H9 (cell line): Measurements from ENCODE around the gene ASAP3. TPM values are rescaled to one million over a fixed set of nuclear protein-coding genes. Genes with fewer than 3 reads are reported as not detected.

Source experiments
- DNase-seq: peaks from one replicate; pipeline ENCODE4 v3.0.0-alpha.2; 2017
- H2AFZ ChIP-seq: one replicate; pipeline ENCODE4 v1.6.1; 2013; ENCODE audit warnings: mild to moderate bottlenecking, low read length, control low read depth, moderate library complexity
- H2AK5ac ChIP-seq: 2 replicates; pipeline ENCODE4 v1.6.1; 2013; ENCODE audit warnings: low read length, control low read depth, mixed read lengths; ENCODE audit not compliant: insufficient read length
- H2BK120ac ChIP-seq: one replicate; pipeline ENCODE4 v1.6.1; 2013; ENCODE audit warnings: low read depth, mild to moderate bottlenecking, low read length, control low read depth, inconsistent platforms; ENCODE audit not compliant: poor library complexity, severe bottlenecking
- H2BK12ac ChIP-seq: 2 replicates; pipeline ENCODE4 v1.6.1; 2013; ENCODE audit warnings: low read length, control low read depth, mixed read lengths, low read depth; ENCODE audit not compliant: insufficient read length
- H2BK15ac ChIP-seq: 2 replicates; pipeline ENCODE4 v1.6.1; 2013; ENCODE audit warnings: low read depth, low read length, control low read depth
- H2BK20ac ChIP-seq: one replicate; pipeline ENCODE4 v1.6.1; 2013; ENCODE audit warnings: low read depth, mild to moderate bottlenecking, low read length, control low read depth, inconsistent platforms; ENCODE audit not compliant: poor library complexity, severe bottlenecking
- H2BK5ac ChIP-seq: 2 replicates; pipeline ENCODE4 v1.6.1; 2013; ENCODE audit warnings: low read length, control low read depth, mixed read lengths; ENCODE audit not compliant: insufficient read length
- H3K14ac ChIP-seq: 2 replicates; pipeline ENCODE4 v1.6.1; 2013; ENCODE audit warnings: low read length, control low read depth; ENCODE audit not compliant: insufficient read depth
- H3K18ac ChIP-seq: 2 replicates; pipeline ENCODE4 v1.6.1; 2013; ENCODE audit warnings: low read depth, mild to moderate bottlenecking, mixed read lengths, low read length, control low read depth; ENCODE audit not compliant: insufficient read length
- H3K23ac ChIP-seq: 2 replicates; pipeline ENCODE4 v1.6.1; 2013; ENCODE audit warnings: low read length, control low read depth, mixed read lengths, low read depth; ENCODE audit not compliant: insufficient read length
- H3K23me2 ChIP-seq: 2 replicates; pipeline ENCODE4 v1.6.1; 2013; ENCODE audit warnings: low read depth, mild to moderate bottlenecking, mixed read lengths, low read length, control low read depth; ENCODE audit not compliant: insufficient read length, poor library complexity, severe bottlenecking
- H3K27ac ChIP-seq: 2 replicates; pipeline ENCODE4 v1.5.1; 2013; ENCODE audit warnings: low read length, control low read depth, mixed read lengths, low read depth; ENCODE audit not compliant: insufficient read length
- H3K27me3 ChIP-seq: 2 replicates; pipeline ENCODE4 v1.6.1; 2013; ENCODE audit warnings: low read length, control low read depth, inconsistent platforms; ENCODE audit not compliant: insufficient read depth
- H3K4ac ChIP-seq: 2 replicates; pipeline ENCODE4 v1.6.1; 2013; ENCODE audit warnings: low read depth, mild to moderate bottlenecking, control low read depth, inconsistent platforms, low read length, moderate library complexity
- H3K4me1 ChIP-seq: 2 replicates; pipeline ENCODE4 v1.6.1; 2013; ENCODE audit warnings: low read length, control low read depth, inconsistent platforms; ENCODE audit not compliant: insufficient read depth
- H3K4me2 ChIP-seq: 2 replicates; pipeline ENCODE4 v1.6.1; 2013; ENCODE audit warnings: low read length, control low read depth, mixed read lengths; ENCODE audit not compliant: insufficient read length, insufficient read depth
- H3K56ac ChIP-seq: 2 replicates; pipeline ENCODE4 v1.6.1; 2013; ENCODE audit warnings: low read depth, mild to moderate bottlenecking, mixed read lengths, low read length, control low read depth; ENCODE audit not compliant: insufficient read length
- H3K79me1 ChIP-seq: 2 replicates; pipeline ENCODE4 v1.6.1; 2013; ENCODE audit warnings: low read depth, mild to moderate bottlenecking, moderate library complexity, low read length, control low read depth, inconsistent platforms; ENCODE audit not compliant: insufficient read depth, poor library complexity, severe bottlenecking
- H3K79me2 ChIP-seq: 2 replicates; pipeline ENCODE4 v1.6.1; 2013; ENCODE audit warnings: low read length, control low read depth, inconsistent platforms; ENCODE audit not compliant: insufficient read depth
- H3K9ac ChIP-seq: 2 replicates; pipeline ENCODE4 v1.6.1; 2013; ENCODE audit warnings: low read length, control low read depth, mixed read lengths; ENCODE audit not compliant: insufficient read length; ENCODE audit errors: extremely low read depth
- H3K9me3 ChIP-seq: one replicate; pipeline ENCODE4 v1.6.1; 2013; ENCODE audit warnings: low read depth, low read length, inconsistent platforms; ENCODE audit not compliant: control insufficient read depth
- H3T11ph ChIP-seq: one replicate; pipeline ENCODE4 v1.6.1; 2013; ENCODE audit warnings: mild to moderate bottlenecking, low read length, control low read depth, inconsistent platforms
- H4K20me1 ChIP-seq: one replicate; pipeline ENCODE4 v1.6.1; 2013; ENCODE audit not compliant: control insufficient read depth, insufficient read length, insufficient read depth
- H4K5ac ChIP-seq: 2 replicates; pipeline ENCODE4 v1.6.1; 2013; ENCODE audit warnings: low read depth, mild to moderate bottlenecking, mixed read lengths, low read length, control low read depth; ENCODE audit not compliant: insufficient read length
- H4K8ac ChIP-seq: replicated peaks from 2 replicates; pipeline ENCODE4 v1.6.1; 2013; ENCODE audit warnings: low read length, control low read depth, mixed read lengths, low read depth; ENCODE audit not compliant: insufficient read length
- H4K91ac ChIP-seq: 2 replicates; pipeline ENCODE4 v1.6.1; 2013; ENCODE audit warnings: low read depth, mild to moderate bottlenecking, moderate library complexity, mixed read lengths, low read length, control low read depth; ENCODE audit not compliant: insufficient read length
- H3K27ac Mint-ChIP-seq, 3 experiments: 2 replicates in 2 of 3; 3 replicates in 1 of 3; pipeline ENCODE4 v1.8.0; 2020 to 2021; ENCODE audit warnings: mixed read lengths in 3 of 3, mild to moderate bottlenecking in 1 of 3, moderate library complexity in 1 of 3
- H3K27me3 Mint-ChIP-seq: 2 replicates; pipeline ENCODE4 v1.8.0; 2021; ENCODE audit warnings: low read depth, mild to moderate bottlenecking, moderate library complexity, mixed read lengths
- H3K36me3 Mint-ChIP-seq, 3 experiments: 2 replicates in 2 of 3; 3 replicates in 1 of 3; pipeline ENCODE4 v1.8.0; 2020 to 2021; ENCODE audit warnings: low read depth in 3 of 3, mixed read lengths in 3 of 3; ENCODE audit not compliant: insufficient read depth in 1 of 3
- H3K4me1 Mint-ChIP-seq, 2 experiments: 2 replicates each; pipeline ENCODE4 v1.8.0; 2020; ENCODE audit warnings: mixed read lengths in 2 of 2
- H3K4me3 Mint-ChIP-seq, 2 experiments: 2 replicates in 1 of 2; 3 replicates in 1 of 2; pipeline ENCODE4 v1.8.0; 2020 to 2021; ENCODE audit warnings: mild to moderate bottlenecking in 2 of 2, mixed read lengths in 2 of 2, moderate library complexity in 1 of 2
- H3K9me3 Mint-ChIP-seq, 2 experiments: 2 replicates in 1 of 2; 3 replicates in 1 of 2; pipeline ENCODE4 v1.8.0; 2020; ENCODE audit warnings: mild to moderate bottlenecking in 2 of 2, mixed read lengths in 2 of 2, moderate library complexity in 1 of 2
- WGBS: extraction: QIAGEN DNeasy Blood & Tissue Kit; methylation state at CpG from one replicate; pipeline ENCODE4 v1.1.7; 2013; ENCODE audit warnings: missing lambda C conversion rate, low lambda C conversion rate, mixed read lengths; ENCODE audit not compliant: insufficient read length; ENCODE audit errors: extremely low coverage; 5-methylcytosine and 5-hydroxymethylcytosine counted together
- total RNA-seq: library from RNA; stranded (reverse); gene quantifications from 2 replicates; pipeline ENCODE4 v1.2.1, GENCODE V29; 2021
- TF ChIP-seq, protein P1 (sequence below): fragments of 200-600 bp; sonication (generic); conservative IDR thresholded peaks from 3 replicates; pipeline ENCODE4 v1.8.0; 2021; ENCODE audit warnings: antibody characterized with exemption, mild to moderate bottlenecking

ASAP3 gene
- total RNA-seq, 1 experiment from 2014 or later = 26.7 TPM

DNA sequence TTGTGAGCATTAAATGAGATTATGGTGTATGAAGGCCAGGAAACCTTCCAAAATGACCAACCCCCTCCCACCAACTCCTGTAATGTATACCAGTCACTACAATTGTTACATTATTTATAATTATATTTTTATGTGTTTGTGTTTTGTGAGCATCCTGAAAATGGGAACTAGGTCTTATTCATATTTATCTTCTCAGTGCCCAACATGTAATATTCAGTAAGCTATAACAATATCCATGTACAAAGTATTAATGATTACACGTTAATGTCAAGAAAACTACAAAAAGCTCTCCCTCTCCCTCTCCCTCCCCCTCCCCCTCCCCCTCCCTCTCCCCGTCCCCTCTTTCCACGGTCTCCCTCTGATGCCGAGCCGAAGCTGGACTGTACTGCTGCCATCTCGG is 19.0 kb upstream of the ASAP3 start:
- no peak overlapping the region for H3K4ac ChIP-seq
- H2BK12ac ChIP-seq = no peak overlapping the region
- no peak overlapping the region for H4K91ac ChIP-seq
- H3K9ac ChIP-seq = no peak overlapping the region
- Mint-ChIP-seq H3K27ac (no peak overlapping the region), H3K27me3 (peaks cover 21% of the 10 kb centered on the region), H3K9me3 (no peaks in the 10 kb centered on the region), H3K4me1 (peaks cover 4 to 5% of the 10 kb centered on the region in 2 experiments; a peak in 3 of 4 replicates), H3K4me3 (no peak overlapping the region), H3K36me3 (no peaks in the 10 kb centered on the region)
- H3K4me1 ChIP-seq = no peaks in the 10 kb centered on the region
- no peak overlapping the region for H3K18ac ChIP-seq
- H2AFZ ChIP-seq = no peak overlapping the region
- H2AK5ac ChIP-seq = no peak overlapping the region
- no peaks in the 10 kb centered on the region for H3K79me1 ChIP-seq
- DNase-seq = no peak
- H4K5ac ChIP-seq = no peak overlapping the region
- no peaks in the 10 kb centered on the region for H3K27me3 ChIP-seq
- H3K14ac ChIP-seq = no peak overlapping the region
- H3K27ac ChIP-seq = no peak overlapping the region
- no peak overlapping the region for H2BK5ac ChIP-seq
- H3K56ac ChIP-seq = no peak overlapping the region
- TF ChIP-seq, protein P1, sequence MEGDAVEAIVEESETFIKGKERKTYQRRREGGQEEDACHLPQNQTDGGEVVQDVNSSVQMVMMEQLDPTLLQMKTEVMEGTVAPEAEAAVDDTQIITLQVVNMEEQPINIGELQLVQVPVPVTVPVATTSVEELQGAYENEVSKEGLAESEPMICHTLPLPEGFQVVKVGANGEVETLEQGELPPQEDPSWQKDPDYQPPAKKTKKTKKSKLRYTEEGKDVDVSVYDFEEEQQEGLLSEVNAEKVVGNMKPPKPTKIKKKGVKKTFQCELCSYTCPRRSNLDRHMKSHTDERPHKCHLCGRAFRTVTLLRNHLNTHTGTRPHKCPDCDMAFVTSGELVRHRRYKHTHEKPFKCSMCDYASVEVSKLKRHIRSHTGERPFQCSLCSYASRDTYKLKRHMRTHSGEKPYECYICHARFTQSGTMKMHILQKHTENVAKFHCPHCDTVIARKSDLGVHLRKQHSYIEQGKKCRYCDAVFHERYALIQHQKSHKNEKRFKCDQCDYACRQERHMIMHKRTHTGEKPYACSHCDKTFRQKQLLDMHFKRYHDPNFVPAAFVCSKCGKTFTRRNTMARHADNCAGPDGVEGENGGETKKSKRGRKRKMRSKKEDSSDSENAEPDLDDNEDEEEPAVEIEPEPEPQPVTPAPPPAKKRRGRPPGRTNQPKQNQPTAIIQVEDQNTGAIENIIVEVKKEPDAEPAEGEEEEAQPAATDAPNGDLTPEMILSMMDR = no peak
- no CpG with 5 or more reads among the region's 6 CpGs for WGBS
- no peak overlapping the region for H3K4me2 ChIP-seq
- H4K8ac ChIP-seq = no peak overlapping the region
- H3K9me3 ChIP-seq = no peaks in the 10 kb centered on the region
- no peak overlapping the region for H2BK20ac ChIP-seq
- H3K23ac ChIP-seq = no peak overlapping the region
- H3T11ph ChIP-seq = no peak overlapping the region
- no peaks in the 10 kb centered on the region for H4K20me1 ChIP-seq
- no peak overlapping the region for H2BK15ac ChIP-seq
- H3K79me2 ChIP-seq = no peaks in the 10 kb centered on the region
- no peak overlapping the region for H2BK120ac ChIP-seq
- H3K23me2 ChIP-seq = no peaks in the 10 kb centered on the region
